Karpas-422 (cell line): ENCODE data around the gene SMIM41. TPM values are rescaled to one million over a fixed set of nuclear protein-coding genes. Genes with fewer than 3 reads are reported as not detected.

Source experiments
- DNase-seq: peaks from one replicate; pipeline ENCODE4 v3.0.0-alpha.2; 2015
- H2AFZ ChIP-seq: fragments of 200-600 bp; sonication (generic); 2 replicates; pipeline ENCODE4 v1.6.1; 2014; ENCODE audit warnings: antibody characterized with exemption, low read length, mixed read lengths
- H3K27ac ChIP-seq: fragments of 200-600 bp; sonication (generic); 2 replicates; pipeline ENCODE4 v1.5.1; 2014; ENCODE audit warnings: mild to moderate bottlenecking, low read length, moderate library complexity
- H3K27me3 ChIP-seq: fragments of 200-600 bp; sonication (generic); 2 replicates; pipeline ENCODE4 v1.6.1; 2014; ENCODE audit warnings: low read length, mixed read lengths
- H3K36me3 ChIP-seq: fragments of 200-600 bp; sonication (generic); 2 replicates; pipeline ENCODE4 v1.6.1; 2014; ENCODE audit warnings: low read length, mixed read lengths; ENCODE audit not compliant: insufficient read depth
- H3K4me1 ChIP-seq: fragments of 200-600 bp; sonication (generic); 2 replicates; pipeline ENCODE4 v1.6.1; 2014; ENCODE audit warnings: mild to moderate bottlenecking, low read length, mixed read lengths
- H3K4me2 ChIP-seq: fragments of 200-600 bp; sonication (generic); 2 replicates; pipeline ENCODE4 v1.6.1; 2014; ENCODE audit warnings: low read length, low read depth, mild to moderate bottlenecking; ENCODE audit not compliant: poor library complexity, severe bottlenecking
- H3K4me3 ChIP-seq: fragments of 200-600 bp; sonication (generic); 2 replicates; pipeline ENCODE4 v1.5.1; 2014; ENCODE audit warnings: mild to moderate bottlenecking, antibody characterized with exemption, low read length, mixed read lengths
- H3K79me2 ChIP-seq: fragments of 200-600 bp; sonication (generic); 2 replicates; pipeline ENCODE4 v1.6.1; 2014; ENCODE audit warnings: mild to moderate bottlenecking, low read length, mixed read lengths
- H3K9ac ChIP-seq: fragments of 200-600 bp; sonication (generic); 2 replicates; pipeline ENCODE4 v1.6.0; 2014; ENCODE audit warnings: low read length
- H3K9me2 ChIP-seq: fragments of 200-600 bp; sonication (generic), shearing (Covaris generic); replicated peaks from 2 replicates; pipeline ENCODE4 v1.6.0; 2014; ENCODE audit warnings: mild to moderate bottlenecking, low read length, moderate library complexity; ENCODE audit not compliant: insufficient read depth
- H3K9me3 ChIP-seq: fragments of 300-700, 200-600 bp; sonication (generic); 2 replicates; pipeline ENCODE4 v1.6.1; 2014; ENCODE audit warnings: low read length, mixed read lengths
- H4K20me1 ChIP-seq: fragments of 200-600 bp; sonication (generic); 2 replicates; pipeline ENCODE4 v1.6.1; 2014; ENCODE audit warnings: mild to moderate bottlenecking, antibody characterized with exemption, low read length, low read depth; ENCODE audit not compliant: insufficient read depth
- total RNA-seq: library from RNA; depleted of rRNA; stranded (reverse); fragments of >200 nt; shearing (Covaris generic); gene quantifications from 2 replicates; pipeline ENCODE4 v1.2.3, GENCODE V29; 2014; ENCODE audit warnings: low replicate concordance

The SMIM41 gene
- total RNA-seq, 1 experiment from 2014 or later: 0.75 TPM

DNA sequence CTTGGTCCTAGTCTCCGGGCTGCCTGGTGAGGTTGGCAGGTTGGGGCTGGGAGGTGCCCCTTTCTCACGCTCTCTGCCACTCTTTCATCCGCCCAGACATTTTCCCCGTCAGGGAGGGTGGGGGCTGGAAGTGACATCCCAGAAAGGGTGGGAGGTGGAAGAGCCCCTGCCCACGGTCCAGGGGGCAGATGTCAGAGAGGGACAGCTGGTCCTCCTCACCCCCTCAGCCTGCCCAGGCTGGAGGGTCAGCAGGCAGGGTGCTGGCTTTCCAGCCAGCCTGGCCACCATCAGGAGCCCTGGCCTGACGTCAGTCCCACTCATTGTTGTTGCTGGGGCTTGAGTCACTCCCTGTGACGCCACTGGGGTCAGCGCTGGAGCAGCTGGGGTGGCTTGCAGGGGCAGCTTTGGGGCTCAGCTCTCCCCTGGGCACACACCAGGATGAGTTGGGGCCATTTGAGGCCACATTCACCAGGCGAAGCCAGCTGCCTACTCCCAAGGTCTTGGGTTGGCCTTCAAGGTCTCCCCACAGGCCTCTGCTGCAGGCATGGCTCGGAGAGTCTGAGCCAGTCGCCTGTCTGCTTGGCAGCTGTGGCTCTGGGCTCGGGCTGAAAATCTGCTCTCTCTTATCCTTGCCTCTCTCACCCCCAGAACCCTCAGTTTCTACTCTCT, 15.4 kb upstream of the SMIM41 start:
- no peaks in the 10 kb centered on the region for H3K27me3 ChIP-seq
- H3K4me3 ChIP-seq: no peak overlapping the region
- H3K9me2 ChIP-seq: no peaks in the 10 kb centered on the region
- no peak overlapping the region for H3K9ac ChIP-seq
- H2AFZ ChIP-seq: no peak overlapping the region
- DNase-seq: no peak
- H3K9me3 ChIP-seq: no peaks in the 10 kb centered on the region
- peaks cover 13% of the 10 kb centered on the region for H3K4me1 ChIP-seq
- no peak overlapping the region for H3K27ac ChIP-seq
- no peak overlapping the region for H3K4me2 ChIP-seq
- no peaks in the 10 kb centered on the region for H3K79me2 ChIP-seq
- H4K20me1 ChIP-seq: no peaks in the 10 kb centered on the region
- H3K36me3 ChIP-seq: no peaks in the 10 kb centered on the region

DNA sequence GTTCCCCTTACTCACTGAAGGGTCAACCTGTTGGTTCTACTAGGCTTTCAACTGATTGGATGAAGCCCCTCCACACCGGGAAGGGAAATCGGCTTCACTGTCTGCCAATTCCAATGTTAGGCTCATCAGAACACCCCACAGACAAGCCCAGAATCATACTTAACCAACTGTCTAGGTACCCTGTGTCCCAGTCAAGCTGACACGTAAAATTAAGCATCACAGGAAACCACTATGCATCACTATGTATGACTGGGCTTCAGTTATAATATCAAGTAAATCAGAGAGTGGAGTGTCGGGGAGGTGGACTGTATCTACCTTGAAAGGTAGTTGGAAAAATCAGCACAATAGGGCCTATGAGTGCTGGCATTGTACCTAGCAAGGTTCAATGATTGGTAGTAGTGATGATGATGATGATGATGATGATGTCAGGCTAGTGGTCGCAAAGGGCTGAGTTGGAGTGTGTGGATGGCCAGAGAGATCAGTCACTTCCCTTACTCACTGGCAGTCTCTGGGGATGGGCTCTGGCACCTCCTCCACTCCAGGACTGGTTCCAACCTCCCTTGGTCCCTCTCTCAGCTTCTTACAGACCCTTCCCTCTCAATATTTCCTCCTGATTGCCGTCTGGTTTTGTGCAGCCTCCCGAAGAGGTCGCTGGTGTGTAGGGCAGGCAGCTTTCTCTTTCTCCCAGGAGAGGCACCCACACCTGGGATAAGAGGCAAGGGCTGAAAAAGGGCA, 13.0 kb upstream of the SMIM41 start:
- no peak overlapping the region for H3K4me2 ChIP-seq
- H3K79me2 ChIP-seq: peaks cover 17% of the 10 kb centered on the region
- no peak for DNase-seq
- H3K27ac ChIP-seq: no peak overlapping the region
- no peaks in the 10 kb centered on the region for H3K9me3 ChIP-seq
- no peak overlapping the region for H3K4me3 ChIP-seq
- H3K9me2 ChIP-seq: no peaks in the 10 kb centered on the region
- H2AFZ ChIP-seq: no peak overlapping the region
- no peak overlapping the region for H3K9ac ChIP-seq
- peaks cover 12% of the 10 kb centered on the region for H4K20me1 ChIP-seq
- H3K36me3 ChIP-seq: no peaks in the 10 kb centered on the region
- H3K4me1 ChIP-seq: peaks cover 16% of the 10 kb centered on the region
- no peaks in the 10 kb centered on the region for H3K27me3 ChIP-seq

DNA sequence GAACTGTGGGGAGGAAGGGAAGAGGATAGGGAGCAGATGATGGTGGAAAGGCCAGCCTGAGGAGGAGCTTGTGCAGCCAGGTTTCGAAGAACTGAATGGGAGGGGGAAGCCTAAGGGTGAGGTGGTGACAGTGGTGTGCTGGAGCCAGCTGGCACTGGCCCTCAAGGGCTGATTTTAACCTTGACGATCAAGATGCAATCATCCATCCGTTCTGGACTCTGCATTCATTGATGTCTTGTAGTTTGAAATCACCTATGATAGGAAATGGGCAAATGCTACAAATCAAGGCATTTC, 12.5 kb upstream of the SMIM41 start:
- H3K9ac ChIP-seq: no peak overlapping the region
- H3K4me1 ChIP-seq: peaks cover 21% of the 10 kb centered on the region
- H3K27ac ChIP-seq: no peak overlapping the region
- no peaks in the 10 kb centered on the region for H3K9me2 ChIP-seq
- no peak overlapping the region for H2AFZ ChIP-seq
- H4K20me1 ChIP-seq: peaks cover 12% of the 10 kb centered on the region
- H3K4me2 ChIP-seq: no peak overlapping the region
- H3K4me3 ChIP-seq: no peak overlapping the region
- DNase-seq: no peak
- H3K79me2 ChIP-seq: peaks cover 22% of the 10 kb centered on the region
- no peaks in the 10 kb centered on the region for H3K9me3 ChIP-seq
- no peaks in the 10 kb centered on the region for H3K27me3 ChIP-seq
- H3K36me3 ChIP-seq: no peaks in the 10 kb centered on the region

DNA sequence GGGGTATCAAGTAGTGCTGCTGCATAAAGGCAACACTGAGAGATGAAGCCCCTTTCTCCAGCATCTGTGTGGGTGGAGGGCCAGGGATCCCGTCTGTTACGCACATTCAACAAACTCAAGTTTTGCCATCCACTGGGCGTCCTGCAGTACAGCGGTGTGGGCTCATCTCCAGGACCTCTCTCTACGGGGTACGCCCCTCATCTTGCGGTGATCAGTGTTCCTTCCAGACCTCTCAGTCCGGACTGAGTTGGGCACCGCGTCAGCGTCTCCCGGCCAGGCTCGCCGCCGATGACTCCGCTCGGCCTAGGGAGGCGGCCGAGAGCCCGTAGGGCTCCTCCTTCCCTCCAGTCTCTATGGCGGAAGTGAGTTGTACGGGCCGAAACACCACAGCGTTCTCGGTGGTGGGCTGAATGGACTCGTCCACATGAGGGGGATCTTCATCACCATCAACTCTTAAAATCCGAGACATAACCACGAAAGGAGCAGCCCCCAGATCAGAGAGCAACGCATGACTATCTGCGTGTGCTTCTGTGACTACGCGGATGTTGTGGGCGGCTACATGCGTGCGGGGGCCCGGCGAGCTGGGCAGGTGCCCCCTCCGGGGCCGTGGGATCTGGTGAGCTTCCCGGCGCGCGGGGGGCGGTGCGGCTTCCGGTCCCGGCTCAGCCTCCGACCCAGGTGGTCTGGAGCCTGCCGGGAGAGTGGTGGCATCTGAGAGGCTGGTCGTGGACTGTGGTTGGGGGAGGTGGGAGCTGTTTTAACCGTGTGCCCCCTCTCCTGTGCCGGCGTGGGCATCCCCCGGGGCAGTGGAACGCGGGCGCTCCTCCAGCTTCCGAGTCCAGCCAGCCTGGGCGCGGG, 9.9 kb upstream of the SMIM41 start, which contains the start of gene ATG101:
Gene ATG101 (plus strand): TSS at position 652 of the 858 bp plus-strand sequence. CDS start 3,673 bp downstream, outside the sequence.
- H3K4me1 ChIP-seq: peaks cover 38% of the 10 kb centered on the region

DNA sequence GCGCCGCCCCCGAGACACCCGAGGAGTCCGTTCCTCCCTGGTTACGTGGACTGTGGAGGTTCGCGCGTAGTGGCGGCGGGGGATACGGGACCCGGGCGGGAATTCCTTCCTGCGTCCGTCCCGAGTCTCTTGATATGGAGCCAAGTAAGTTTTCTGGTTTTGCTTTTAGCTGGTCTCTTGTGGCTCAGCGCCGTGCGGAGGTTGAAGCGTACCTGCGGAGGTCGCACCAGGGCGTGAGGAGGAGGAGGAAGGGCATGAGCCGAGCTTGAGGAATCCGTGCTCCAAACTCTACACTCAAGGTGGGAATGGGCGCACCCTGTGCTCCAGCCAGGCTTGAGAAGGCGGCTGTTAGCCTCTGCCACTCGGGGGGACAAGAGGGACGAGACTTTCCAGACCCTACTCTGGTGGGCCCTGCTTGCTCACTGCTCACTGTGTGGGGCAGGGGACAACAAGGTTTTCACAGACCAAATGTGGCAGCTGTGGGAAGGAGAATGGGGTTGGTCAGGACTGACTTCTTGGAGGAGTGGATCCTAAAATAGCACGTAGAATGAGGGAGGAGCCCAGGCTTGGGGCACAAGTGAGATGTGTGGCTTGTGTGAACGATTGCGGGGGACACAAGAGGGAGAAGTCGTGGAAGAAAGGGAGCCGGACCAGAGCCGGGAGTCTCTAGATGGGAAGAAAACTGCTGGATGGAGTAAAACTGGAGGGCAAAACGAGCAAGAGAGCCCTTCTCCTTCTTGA, 9.1 kb upstream of the SMIM41 start:
- Histone ChIP-seq H3K36me3 (0 out of 2 replicates have a peak, but pooled peaks cover 9% of the 10 kb centered on the region), H3K27ac (peak overlapping the region; percentile 64), H3K79me2 (peaks cover 54% of the 10 kb centered on the region), H3K4me2 (peak overlapping the region; percentile 99), H3K9ac (peak overlapping the region; percentile 99), H3K4me3 (peak overlapping the region; percentile 100), H3K9me3 (no peaks in the 10 kb centered on the region), H3K4me1 (peaks cover 38% of the 10 kb centered on the region), H3K27me3 (no peaks in the 10 kb centered on the region), H2AFZ (peak overlapping the region; percentile 76; the same call in 1 of the 2 replicates), H4K20me1 (peaks cover 17% of the 10 kb centered on the region), H3K9me2 (no peaks in the 10 kb centered on the region)
- DNase-seq: no peak

More for the DNA sequence above, 9.9 kb upstream of the SMIM41 start, which contains the start of gene ATG101:
- Histone ChIP-seq H4K20me1 (peaks cover 12% of the 10 kb centered on the region), H3K27ac (peak within 1 kb of the TSS; percentile 64), H3K9ac (peak within 1 kb of the TSS; percentile 99), H3K4me3 (peak within 1 kb of the TSS; percentile 100), H3K9me3 (no peaks in the 10 kb centered on the region), H3K79me2 (peaks cover 46% of the 10 kb centered on the region), H3K27me3 (no peaks in the 10 kb centered on the region), H3K36me3 (0 out of 2 replicates have a peak, but pooled peaks cover 6% of the 10 kb centered on the region), H3K4me2 (peak within 1 kb of the TSS; percentile 99), H3K9me2 (no peaks in the 10 kb centered on the region), H2AFZ (peak within 1 kb of the TSS; percentile 93)
- DNase-seq: peak; percentile 97

DNA sequence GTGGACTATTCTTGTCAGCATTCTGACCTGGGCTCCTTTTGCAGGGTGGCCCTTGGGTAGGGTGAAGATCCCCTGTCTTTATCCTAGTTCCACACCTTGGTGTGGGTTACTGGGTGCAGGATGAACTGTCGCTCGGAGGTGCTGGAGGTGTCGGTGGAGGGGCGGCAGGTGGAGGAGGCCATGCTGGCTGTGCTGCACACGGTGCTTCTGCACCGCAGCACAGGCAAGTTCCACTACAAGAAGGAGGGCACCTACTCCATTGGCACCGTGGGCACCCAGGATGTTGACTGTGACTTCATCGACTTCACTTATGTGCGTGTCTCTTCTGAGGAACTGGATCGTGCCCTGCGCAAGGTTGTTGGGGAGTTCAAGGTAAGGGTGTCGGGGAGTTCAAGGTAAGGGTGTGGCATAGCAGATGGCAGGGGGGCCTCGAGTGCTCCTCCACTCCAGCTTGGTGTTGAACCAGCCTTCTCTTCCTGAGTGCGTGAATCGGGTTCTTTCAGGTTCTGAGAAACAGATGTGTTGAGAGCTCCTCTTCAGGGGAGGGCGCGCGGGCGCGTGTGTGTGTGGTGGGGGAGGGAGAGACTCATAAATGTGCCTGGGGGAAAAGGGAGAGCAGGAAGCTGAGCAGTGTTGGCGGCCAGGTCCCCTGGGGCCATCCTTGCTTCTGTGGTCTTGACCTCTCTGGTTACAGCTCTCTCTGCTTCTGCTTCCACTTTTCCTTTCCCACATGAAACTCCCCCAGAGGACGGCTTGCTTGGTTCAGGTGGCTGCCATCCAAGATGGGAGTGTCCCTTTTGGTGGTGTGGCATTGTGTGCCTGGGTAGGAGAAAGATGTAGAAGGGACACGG, 5.7 kb upstream of the SMIM41 start:
- H3K27me3 ChIP-seq: no peaks in the 10 kb centered on the region
- H3K9me3 ChIP-seq: no peaks in the 10 kb centered on the region
- H3K36me3 ChIP-seq: peaks cover 15% of the 10 kb centered on the region; the same call in 1 of the 2 replicates
- H3K79me2 ChIP-seq: peaks cover 59% of the 10 kb centered on the region
- H3K4me1 ChIP-seq: peaks cover 38% of the 10 kb centered on the region
- no peak overlapping the region for H3K4me2 ChIP-seq
- no peak overlapping the region for H2AFZ ChIP-seq
- H4K20me1 ChIP-seq: peaks cover 18% of the 10 kb centered on the region
- H3K9me2 ChIP-seq: no peaks in the 10 kb centered on the region
- no peak overlapping the region for H3K27ac ChIP-seq
- DNase-seq: no peak
- no peak overlapping the region for H3K9ac ChIP-seq
- no peak overlapping the region for H3K4me3 ChIP-seq

DNA sequence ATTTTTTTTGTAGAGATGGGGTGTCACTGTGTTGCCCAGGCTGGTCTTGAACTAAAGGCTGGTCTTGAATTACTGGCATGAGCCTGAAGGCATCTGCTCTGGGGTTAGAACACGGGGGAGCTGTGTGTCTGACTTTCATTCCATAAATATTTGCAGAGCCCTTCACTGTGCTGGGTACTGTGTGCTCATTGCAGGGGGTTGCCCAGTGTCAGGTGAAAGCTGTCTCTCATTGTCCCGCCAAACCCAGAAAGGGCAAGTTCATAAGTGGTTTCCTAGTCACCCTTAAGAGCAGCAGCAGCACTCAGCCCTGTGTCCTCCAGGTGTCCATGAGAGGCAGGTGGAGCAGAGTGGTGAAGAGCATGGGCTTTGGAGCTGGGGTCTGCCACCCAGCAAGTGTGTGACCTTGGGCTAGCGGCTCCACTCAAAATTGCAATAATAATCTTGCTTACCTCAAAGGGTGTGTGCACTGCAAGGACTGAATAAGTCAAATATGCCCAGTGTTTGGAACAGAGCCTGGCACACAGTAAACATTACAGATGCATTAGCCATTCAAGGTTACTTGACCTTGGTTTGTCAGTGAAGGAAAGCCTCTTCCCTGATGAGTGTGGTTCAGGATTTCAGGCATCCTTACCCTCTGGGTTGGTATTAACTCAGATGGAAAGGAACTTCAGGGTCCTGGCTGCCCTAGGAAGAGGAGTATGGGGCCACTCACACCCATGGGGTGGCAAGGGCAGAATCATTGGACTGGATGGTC, 4.4 kb upstream of the SMIM41 start:
- H3K9ac ChIP-seq: no peak overlapping the region
- no peak overlapping the region for H2AFZ ChIP-seq
- DNase-seq: no peak
- no peaks in the 10 kb centered on the region for H3K27me3 ChIP-seq
- no peak overlapping the region for H3K4me2 ChIP-seq
- no peaks in the 10 kb centered on the region for H3K9me2 ChIP-seq
- peaks cover 17% of the 10 kb centered on the region for H4K20me1 ChIP-seq
- H3K36me3 ChIP-seq: peaks cover 17% of the 10 kb centered on the region; the same call in 1 of the 2 replicates
- H3K4me3 ChIP-seq: no peak overlapping the region
- H3K9me3 ChIP-seq: no peaks in the 10 kb centered on the region
- peaks cover 55% of the 10 kb centered on the region for H3K79me2 ChIP-seq
- peaks cover 36% of the 10 kb centered on the region for H3K4me1 ChIP-seq
- H3K27ac ChIP-seq: no peak overlapping the region
